Mesothelial cell of epicardium (in vitro differentiated cells): ENCODE results near the gene PCSK4. TPM values are rescaled to one million over a fixed set of nuclear protein-coding genes. Genes with fewer than 3 reads are reported as not detected.

ENCODE experiments used
- DNase-seq, 2 experiments: peaks; one replicate each; pipeline ENCODE4 v3.0.0; 2021; ENCODE audit warnings: low spot score in 2 of 2; ENCODE audit not compliant: unreplicated experiment in 2 of 2
- H3K27ac Mint-ChIP-seq: 2 replicates; pipeline ENCODE4 v1.8.0; 2021; ENCODE audit warnings: mixed read lengths
- H3K27me3 Mint-ChIP-seq: 2 replicates; pipeline ENCODE4 v1.8.0; 2021; ENCODE audit warnings: low read depth, mixed read lengths
- H3K36me3 Mint-ChIP-seq: 2 replicates; pipeline ENCODE4 v1.8.0; 2021; ENCODE audit warnings: mixed read lengths
- H3K4me1 Mint-ChIP-seq: 2 replicates; pipeline ENCODE4 v1.8.0; 2021; ENCODE audit warnings: mixed read lengths
- H3K4me3 Mint-ChIP-seq: 2 replicates; pipeline ENCODE4 v1.8.0; 2021; ENCODE audit warnings: mild to moderate bottlenecking, moderate library complexity, mixed read lengths
- H3K9me3 Mint-ChIP-seq: 2 replicates; pipeline ENCODE4 v1.8.0; 2021; ENCODE audit warnings: mixed read lengths
- CTCF ChIP-seq: fragments of 200-600 bp; sonication (generic); IDR thresholded peaks from one replicate; pipeline ENCODE4 v1.5.0; 2021; ENCODE audit warnings: antibody characterized with exemption; ENCODE audit not compliant: unreplicated experiment
- total RNA-seq: library from RNA; stranded (reverse); gene quantifications from 3 replicates; pipeline ENCODE4 v1.2.1, GENCODE V29; 2021

Gene PCSK4
- total RNA-seq, 1 donor from 2014 or later = 22.6 TPM

GRCh38 chr19:1433119-1434039 is 56.8 kb downstream of the PCSK4 start:
- H3K9me3 Mint-ChIP-seq = no peaks in the 10 kb centered on the region
- no peaks in the 10 kb centered on the region for H3K4me1 Mint-ChIP-seq

GRCh38 chr19:1432507-1432887 is 57.7 kb downstream of the PCSK4 start:
- DNase-seq = no peak
- Mint-ChIP-seq H3K27me3 (no peaks in the 10 kb centered on the region), H3K36me3 (peaks cover 7% of the 10 kb centered on the region), H3K9me3 (no peaks in the 10 kb centered on the region), H3K27ac (no peak overlapping the region), H3K4me3 (no peak overlapping the region), H3K4me1 (no peaks in the 10 kb centered on the region)
- no peak for TF ChIP-seq CTCF

More at GRCh38 chr19:1433119-1434039, 56.8 kb downstream of the PCSK4 start:
- H3K36me3 Mint-ChIP-seq = peaks cover 7% of the 10 kb centered on the region
- DNase-seq = no peak
- H3K27me3 Mint-ChIP-seq = no peaks in the 10 kb centered on the region
- no peak overlapping the region for H3K27ac Mint-ChIP-seq
- no peak overlapping the region for H3K4me3 Mint-ChIP-seq
- TF ChIP-seq CTCF = no peak

DNA sequence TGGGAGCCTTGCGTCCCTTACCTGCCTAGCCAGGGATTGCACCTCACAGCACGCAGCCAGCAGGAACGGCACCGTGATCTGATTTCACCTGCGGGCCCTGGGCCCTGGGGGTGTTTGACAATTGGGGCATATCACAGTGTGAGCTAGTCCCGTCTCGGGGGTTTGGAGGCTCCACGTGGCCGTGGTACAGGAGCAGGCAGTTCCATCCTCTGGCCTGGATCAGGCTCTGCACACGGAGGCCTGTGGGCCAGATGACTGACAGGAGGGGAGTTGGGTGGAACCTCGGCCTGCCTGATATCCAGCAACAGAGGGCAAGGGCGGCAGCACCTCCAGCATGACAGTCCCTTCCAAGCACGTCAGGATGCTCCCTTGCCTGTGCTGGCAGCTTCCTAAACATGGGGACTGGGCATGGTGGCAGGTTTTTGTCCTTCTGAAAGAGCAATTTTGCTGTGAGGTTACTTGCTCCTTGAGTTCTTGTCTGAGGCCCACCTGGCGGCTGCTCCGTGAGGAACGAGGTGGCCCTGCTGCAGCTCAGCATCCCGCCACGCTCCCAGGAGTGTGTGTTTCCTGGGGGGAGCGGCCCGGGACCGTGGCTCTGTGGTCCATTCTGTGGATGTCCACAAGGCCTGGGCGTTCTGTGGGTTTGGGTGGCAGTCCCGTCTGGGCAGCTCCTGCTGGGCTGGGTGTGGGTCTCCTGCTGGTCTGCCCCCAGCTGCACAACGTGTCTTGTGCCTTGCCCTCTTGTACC is 58.2 kb downstream of the PCSK4 start:
- Mint-ChIP-seq H3K27me3 (no peaks in the 10 kb centered on the region), H3K36me3 (peaks cover 7% of the 10 kb centered on the region), H3K4me1 (no peaks in the 10 kb centered on the region), H3K9me3 (no peaks in the 10 kb centered on the region), H3K4me3 (no peak overlapping the region), H3K27ac (no peak overlapping the region)
- TF ChIP-seq CTCF = no peak
- DNase-seq = no peak

Other genes starting within 250 kb of the PCSK4 start
- 105 to 115 TPM (median 108 TPM) in 3 replicates for gene ATP5F1D, start 248.6 kb downstream of the PCSK4 start, total RNA-seq
- 168 to 177 TPM (median 172 TPM) in 3 replicates for gene MIDN, start 241.8 kb downstream of the PCSK4 start, total RNA-seq
- 659 to 674 TPM (median 670 TPM) in 3 replicates for gene CIRBP, start 221.0 kb downstream of the PCSK4 start, total RNA-seq
- gene FAM174C, start 214.8 kb downstream of the PCSK4 start, total RNA-seq = 24.4 to 25.8 TPM (median 25.5 TPM) in 3 replicates
- gene EFNA2, start 204.5 kb downstream of the PCSK4 start, total RNA-seq = 13.1 to 15.0 TPM (median 14.0 TPM) in 3 replicates
- gene NDUFS7, start 106.4 kb downstream of the PCSK4 start, total RNA-seq = 52.2 to 56.8 TPM (median 55.9 TPM) in 3 replicates
- gene GAMT, start 88.8 kb downstream of the PCSK4 start, total RNA-seq = 41.5 to 44.5 TPM (median 42.6 TPM) in 3 replicates
- gene DAZAP1, start 82.8 kb downstream of the PCSK4 start, total RNA-seq = 130 to 134 TPM (median 131 TPM) in 3 replicates
- gene RPS15, start 52.0 kb downstream of the PCSK4 start, total RNA-seq = 1,014 to 1,040 TPM (median 1,034 TPM) in 3 replicates
- 2.3 to 2.8 TPM (median 2.4 TPM) in 3 replicates for gene APC2, start 40.2 kb downstream of the PCSK4 start, total RNA-seq
- 29.4 to 34.2 TPM (median 30.0 TPM) in 3 replicates for gene C19orf25, start 11.1 kb downstream of the PCSK4 start, total RNA-seq
- 3.6 to 3.9 TPM (median 3.8 TPM) in 3 replicates for gene REEP6, start 831 bp upstream of the PCSK4 start, total RNA-seq
- gene ADAMTSL5, start 22.7 kb upstream of the PCSK4 start, total RNA-seq = 4.0 to 4.6 TPM (median 4.3 TPM) in 3 replicates
- 0.38 to 0.51 TPM (median 0.38 TPM) in 3 replicates for gene PLK5, start 33.7 kb upstream of the PCSK4 start, total RNA-seq
- gene MEX3D, start 78.0 kb upstream of the PCSK4 start, total RNA-seq = 91.7 to 96.3 TPM (median 93.1 TPM) in 3 replicates
- 103 to 111 TPM (median 105 TPM) in 3 replicates for gene MBD3, start 102.5 kb upstream of the PCSK4 start, total RNA-seq
- 143 to 154 TPM (median 153 TPM) in 3 replicates for gene UQCR11, start 115.1 kb upstream of the PCSK4 start, total RNA-seq
- 227 to 248 TPM (median 239 TPM) in 3 replicates for gene TCF3, start 162.3 kb upstream of the PCSK4 start, total RNA-seq